ENCODE results near the gene MAP6. TPM values are rescaled to one million over a fixed set of nuclear protein-coding genes. Genes with fewer than 3 reads are reported as not detected.
"Not testable (repeated sequence)": the region's sequence is repeated elsewhere in the genome, so short reads cannot be mapped to it uniquely, and the experiment has no call there.

MAP6 gene
- total RNA-seq, 1 experiment from 2014 or later, result 0.10 TPM

DNA sequence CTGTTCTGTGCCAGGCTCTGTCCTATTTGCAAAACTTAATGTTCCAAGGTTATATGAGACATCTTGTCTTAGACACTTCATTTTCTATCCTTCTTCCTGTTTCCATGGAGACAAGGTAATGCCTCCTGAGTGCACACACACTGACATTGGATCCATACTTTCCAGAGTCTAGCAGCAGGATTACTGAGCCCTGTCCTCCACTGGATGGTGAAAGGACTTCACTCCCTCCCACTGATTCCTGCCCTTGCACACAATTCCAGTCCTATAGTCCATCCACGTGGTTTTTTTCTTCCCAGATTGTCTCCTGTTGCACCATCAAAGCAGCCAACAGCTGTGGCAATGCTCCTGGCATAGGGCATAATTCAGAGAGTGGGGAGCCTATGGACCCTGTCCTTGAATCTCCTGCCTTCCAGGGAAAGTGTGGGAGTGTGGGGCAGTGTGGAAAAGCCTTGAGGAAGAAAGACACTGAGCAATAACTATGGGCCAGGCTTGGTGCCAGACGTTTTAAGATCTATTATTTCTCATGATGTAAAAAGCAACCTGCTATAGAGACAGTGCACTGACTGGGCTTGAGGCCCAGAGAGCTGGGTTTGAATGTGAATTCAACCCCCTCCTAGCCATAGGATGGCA, 75.4 kb downstream of the MAP6 start:
- no peak for DNase-seq (ENCODE audit: low read depth)

DNA sequence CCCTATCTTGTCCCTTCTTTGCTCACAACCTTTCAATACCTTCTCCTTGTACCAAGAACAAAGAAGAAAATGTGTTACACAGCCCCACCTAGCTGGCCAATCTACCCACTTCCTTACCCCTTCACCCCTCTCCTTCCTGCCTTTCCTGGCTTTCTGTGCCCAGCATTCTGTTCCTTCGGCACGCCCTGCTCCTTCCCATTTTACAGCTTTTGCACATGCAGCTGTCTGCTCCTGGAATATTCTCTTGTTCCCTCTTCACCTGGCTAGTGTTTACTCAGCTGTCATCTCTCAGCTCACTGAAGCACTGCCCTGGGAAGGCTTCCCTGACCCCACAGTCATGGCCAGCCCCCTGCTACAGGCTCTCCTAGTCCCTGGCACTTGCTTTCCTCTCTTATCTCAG, 76.1 kb downstream of the MAP6 start:
- DNase-seq (ENCODE audit: low read depth), result no peak

- DNase-seq (ENCODE audit: low read depth), result no peak
Measured at GRCh38 chr11:75591966-75592365, 76.9 kb downstream of the MAP6 start.

GRCh38 chr11:75591371-75591770, 77.5 kb downstream of the MAP6 start:
- no peak for DNase-seq (ENCODE audit: low read depth)

DNA sequence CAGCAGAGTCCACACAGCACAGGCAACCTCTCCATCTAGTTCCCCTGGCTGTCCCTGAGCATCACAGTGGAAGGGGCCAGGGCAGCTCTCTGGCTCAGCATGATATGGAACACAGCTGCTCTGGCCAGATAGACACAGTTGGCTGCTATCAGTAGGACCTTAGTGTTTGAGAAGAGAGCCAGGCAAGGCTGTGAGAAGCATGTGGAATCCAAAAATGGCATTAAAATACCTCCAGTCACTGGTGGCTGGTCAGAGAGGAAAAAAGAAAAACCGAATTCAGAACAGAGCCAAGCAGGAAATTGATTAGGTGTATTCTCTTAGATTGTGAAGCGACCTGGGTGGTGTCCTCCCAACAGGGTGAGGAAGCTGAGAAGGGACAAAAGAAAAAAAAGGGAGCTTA, 78.9 kb downstream of the MAP6 start:
- no peak for DNase-seq (ENCODE audit: low read depth)

DNA sequence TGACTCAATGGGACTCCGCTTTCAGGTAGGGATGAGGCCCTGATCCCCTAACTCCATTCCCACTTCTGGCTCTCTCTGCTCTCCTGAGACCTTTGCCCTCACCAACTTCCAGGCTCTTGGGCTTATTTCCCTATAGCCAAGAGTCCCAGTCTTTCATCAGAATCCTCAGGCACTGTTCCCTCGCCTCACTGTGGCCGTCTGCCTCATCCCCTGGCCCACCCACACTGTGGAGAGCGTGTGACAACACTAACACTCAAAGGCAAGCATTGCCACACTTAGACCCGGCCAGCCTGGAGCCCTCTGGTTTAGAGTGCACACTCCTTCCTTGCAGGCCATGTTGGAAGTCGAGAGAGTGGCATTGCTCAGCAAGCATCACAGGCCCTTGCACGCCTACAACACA, 79.8 kb downstream of the MAP6 start:
- DNase-seq (ENCODE audit: low read depth), result no peak

DNA sequence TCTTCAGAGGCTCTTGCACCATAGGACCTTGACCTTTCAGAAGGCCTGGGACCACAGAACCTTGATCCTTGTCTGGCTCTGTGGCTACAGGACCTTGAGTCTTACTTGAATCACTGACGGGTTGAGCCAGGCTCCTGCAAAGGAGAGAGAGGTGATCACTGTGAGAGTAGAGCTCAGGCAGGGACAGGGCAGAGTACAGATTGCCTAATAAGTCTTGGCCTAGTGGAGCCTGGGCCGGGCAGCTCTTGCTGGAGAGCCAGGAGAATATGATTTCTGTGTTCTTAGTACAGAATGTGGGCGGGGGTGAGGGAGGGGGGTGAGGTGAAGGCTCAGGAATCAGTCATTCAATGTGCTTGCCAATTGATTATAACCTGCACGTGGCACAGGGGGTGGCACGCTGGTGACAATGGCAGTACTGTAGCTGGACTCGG, 80.8 kb downstream of the MAP6 start:
- no peak for DNase-seq (ENCODE audit: low read depth)

- no peak for DNase-seq (ENCODE audit: low read depth)
Measured at GRCh38 chr11:75586395-75586794, 82.4 kb downstream of the MAP6 start.

DNA sequence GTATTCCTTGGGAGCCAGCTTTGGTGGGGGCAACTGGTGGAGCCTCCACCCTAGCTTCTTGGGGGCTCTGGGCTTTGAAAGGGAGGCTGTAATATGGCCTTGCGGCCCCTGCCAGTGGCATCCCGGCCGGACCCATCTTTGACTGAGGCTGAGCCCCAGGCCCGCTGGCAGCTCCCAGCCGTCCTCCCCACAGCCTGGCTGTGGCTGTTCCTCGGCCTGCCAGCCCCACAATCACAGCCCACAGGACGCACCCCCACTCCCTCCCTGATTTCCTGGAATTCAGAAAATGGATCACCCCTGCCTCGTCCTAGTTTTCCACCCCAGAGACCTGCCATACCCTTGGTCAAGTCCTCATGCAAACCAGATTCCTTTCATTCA, 83.6 kb downstream of the MAP6 start:
- no peak for DNase-seq (ENCODE audit: low read depth)

GRCh38 chr11:75584659-75585292, 84.1 kb downstream of the MAP6 start:
- DNase-seq (ENCODE audit: low read depth), result not testable (repeated sequence)

- DNase-seq (ENCODE audit: low read depth), result no peak
Measured at GRCh38 chr11:75583718-75584658, 84.8 kb downstream of the MAP6 start.

DNA sequence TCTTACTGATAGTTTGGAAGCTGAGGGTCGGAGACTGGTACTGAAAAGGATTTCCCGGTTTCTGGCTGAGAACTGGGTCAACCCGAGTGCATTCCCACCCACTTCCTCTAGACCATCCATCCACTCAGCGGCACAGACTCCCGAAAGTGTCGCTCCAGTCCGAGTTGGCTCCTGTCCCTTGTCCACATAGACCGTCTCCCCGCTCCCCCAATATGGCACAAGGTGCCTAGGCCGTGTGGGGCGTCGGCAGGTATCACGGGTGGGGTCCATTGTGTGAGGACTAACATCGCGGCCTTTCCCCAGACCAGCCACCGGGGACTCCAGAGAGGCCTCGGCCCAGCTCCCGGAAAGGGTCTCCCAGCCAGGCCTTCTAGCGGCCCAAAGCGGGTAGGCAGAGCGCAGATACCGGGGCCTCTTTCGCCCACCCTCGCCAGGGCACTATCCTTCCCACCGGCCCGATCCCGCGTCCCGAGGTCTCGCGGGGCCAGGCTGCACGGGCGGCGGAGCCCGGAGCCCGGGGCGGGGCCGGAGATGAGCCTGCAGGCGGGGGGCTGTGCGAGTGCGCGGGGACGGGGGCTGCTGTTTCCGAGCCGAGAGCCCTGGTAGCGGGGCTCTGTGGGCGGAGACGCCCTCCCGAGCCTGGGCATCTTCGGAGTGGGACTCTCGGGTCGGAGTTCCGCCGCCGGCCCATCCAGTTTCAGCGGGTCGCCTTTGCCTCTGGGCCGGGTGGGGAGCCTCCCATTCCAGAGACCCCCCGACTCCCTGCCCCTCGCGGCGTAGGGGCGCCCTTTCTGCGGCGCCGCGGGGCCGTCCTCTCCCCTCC, 85.7 kb downstream of the MAP6 start:
- DNase-seq (ENCODE audit: low read depth), result peak; percentile 64

- DNase-seq (ENCODE audit: low read depth), result peak; percentile 55
Measured at GRCh38 chr11:75582506-75582894, 86.3 kb downstream of the MAP6 start.

DNA sequence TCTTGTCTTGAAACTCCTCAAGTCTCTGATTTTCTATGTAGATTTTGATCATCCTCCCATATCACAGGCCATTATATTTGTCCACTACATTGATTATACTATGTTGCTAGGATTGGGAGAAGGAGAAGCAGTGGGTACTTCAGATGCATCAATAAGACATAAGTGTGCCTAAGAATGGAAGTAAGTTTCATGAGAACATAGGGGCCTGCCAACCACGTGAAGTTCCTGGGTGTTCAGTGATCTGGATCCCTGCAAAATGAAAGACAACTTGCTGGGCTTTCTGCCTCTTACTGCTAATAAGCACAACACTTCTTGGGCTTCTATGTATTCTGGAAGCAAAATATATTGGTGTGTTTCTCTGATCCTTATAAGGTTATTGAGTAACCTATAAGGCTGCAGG, 89.0 kb downstream of the MAP6 start:
- DNase-seq (ENCODE audit: low read depth), result no peak

GRCh38 chr11:75578977-75579376, 89.9 kb downstream of the MAP6 start:
- no peak for DNase-seq (ENCODE audit: low read depth)

DNA sequence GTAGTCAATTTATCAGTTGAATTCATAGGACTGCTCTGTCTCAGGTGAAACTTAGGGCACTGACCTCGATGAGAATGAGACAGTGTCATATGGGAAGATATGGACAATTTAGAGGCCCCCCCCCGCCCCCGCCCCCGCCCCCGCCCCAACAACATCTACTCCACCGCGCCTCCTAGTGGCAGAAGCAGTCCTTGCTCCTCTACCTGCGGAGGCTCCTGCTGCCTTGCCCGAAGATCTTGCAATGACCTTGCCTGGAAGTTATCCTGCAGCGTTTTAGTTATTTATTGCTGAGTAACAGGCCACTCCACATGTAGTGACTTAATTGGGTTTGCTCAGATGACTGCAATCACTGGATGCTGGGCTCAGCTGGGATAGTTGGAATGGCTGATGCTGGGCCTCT, 91.6 kb downstream of the MAP6 start:
- no peak for DNase-seq (ENCODE audit: low read depth)

DNA sequence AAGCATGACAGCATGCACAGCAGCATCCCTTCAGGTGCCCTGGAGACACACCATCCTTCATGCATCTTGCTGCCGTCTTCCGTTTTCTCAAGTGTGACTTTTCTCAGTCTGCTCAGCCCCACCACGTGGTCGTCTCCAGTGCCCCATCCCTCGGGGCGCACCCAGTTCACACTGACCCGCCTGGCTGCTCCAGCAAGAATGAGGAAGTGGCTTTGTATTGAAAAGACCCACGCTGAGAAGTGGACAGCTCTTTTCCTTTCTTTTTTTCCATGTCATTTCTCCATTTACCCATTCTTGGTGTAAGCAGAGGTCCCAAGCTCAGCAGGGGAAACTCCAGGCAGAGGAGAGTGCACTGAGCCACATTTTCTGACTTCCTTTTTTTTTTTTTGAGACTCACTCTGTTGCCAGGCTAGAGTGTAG, 92.3 kb downstream of the MAP6 start:
- no peak for DNase-seq (ENCODE audit: low read depth)

GRCh38 chr11:75576017-75576416, 92.8 kb downstream of the MAP6 start:
- DNase-seq (ENCODE audit: low read depth), result no peak

GRCh38 chr11:75574698-75575602, 93.9 kb downstream of the MAP6 start:
- no peak for DNase-seq (ENCODE audit: low read depth)

DNA sequence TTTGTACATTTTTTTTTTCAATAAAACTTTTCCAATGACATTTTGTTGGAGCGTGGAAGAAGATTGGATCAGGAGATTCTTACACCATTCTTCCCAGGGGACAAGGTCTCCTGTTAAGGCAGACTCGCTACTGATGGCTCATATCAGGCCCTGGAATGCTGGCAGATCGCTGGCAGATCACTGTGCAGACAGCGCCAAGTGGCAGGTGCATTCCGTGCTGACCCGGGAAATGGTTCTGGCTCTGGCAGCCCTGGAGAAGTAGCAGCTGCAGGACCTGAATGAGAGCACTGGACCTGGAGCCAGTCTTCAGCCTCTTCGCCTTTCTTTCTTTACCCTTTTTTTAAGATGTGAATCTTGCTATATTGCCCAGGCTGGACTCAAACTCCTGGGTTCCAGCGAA, 96.1 kb downstream of the MAP6 start:
- DNase-seq (ENCODE audit: low read depth), result no peak

Measured in HT1080 (cell line).